MCF 10A (cell line): ENCODE measurements around the gene PLSCR3. TPM values are rescaled to one million over a fixed set of nuclear protein-coding genes. Genes with fewer than 3 reads are reported as not detected.

Source experiments
- BruUV-seq: library from RNA; stranded (reverse); fragments of 400-500 nt; replicated peaks from 2 replicates; lab custom pipeline; 2021; lab: Mats Ljungman, UMichigan
- CTCF ChIA-PET: fragments of 300-600 bp; sonication (Branson Sonifier 250); formaldehyde crosslinking; extraction: SDS; loops from one replicate; lab custom pipeline; 2021; ENCODE audit warnings: antibody characterized with exemption, inconsistent platforms; lab: Yijun Ruan, JAX
- POLR2A ChIA-PET: fragments of 300-600, 350-650 bp; sonication (Branson Sonifier 250); formaldehyde crosslinking; extraction: SDS; loops from one replicate; lab custom pipeline; 2020; ENCODE audit warnings: antibody characterized with exemption, inconsistent platforms; lab: Yijun Ruan, JAX
- DNase-seq: peaks from one replicate; pipeline ENCODE4 v3.0.0-alpha.2; 2018; ENCODE audit not compliant: unreplicated experiment
- H3K27ac Mint-ChIP-seq: one replicate; pipeline ENCODE4 v1.8.0; 2022; ENCODE audit warnings: mild to moderate bottlenecking, low read depth, mixed read lengths; ENCODE audit not compliant: unreplicated experiment
- H3K27me3 Mint-ChIP-seq: one replicate; pipeline ENCODE4 v1.8.0; 2022; ENCODE audit warnings: mixed read lengths; ENCODE audit not compliant: insufficient read depth, unreplicated experiment
- H3K36me3 Mint-ChIP-seq: one replicate; pipeline ENCODE4 v1.8.0; 2022; ENCODE audit warnings: mild to moderate bottlenecking, moderate library complexity, mixed read lengths; ENCODE audit not compliant: insufficient read depth, unreplicated experiment
- H3K4me1 Mint-ChIP-seq: one replicate; pipeline ENCODE4 v1.8.0; 2022; ENCODE audit warnings: mixed read lengths; ENCODE audit not compliant: insufficient read depth, unreplicated experiment
- H3K4me3 Mint-ChIP-seq: one replicate; pipeline ENCODE4 v1.8.0; 2022; ENCODE audit warnings: mild to moderate bottlenecking, moderate library complexity, mixed read lengths; ENCODE audit not compliant: unreplicated experiment
- H3K9me3 Mint-ChIP-seq: one replicate; pipeline ENCODE4 v1.8.0; 2022; ENCODE audit warnings: mixed read lengths; ENCODE audit not compliant: unreplicated experiment
- intact Hi-C: fragments of 100-400 bp; cut with micrococcal nuclease; formaldehyde crosslinking; loops from 2 replicates; pipeline ENCODE4 v1.14.1; 2022
- total RNA-seq: library from RNA; stranded (reverse); gene quantifications from 2 replicates; pipeline ENCODE4 v1.2.3, GENCODE V29; 2022
- TF ChIP-seq, protein P1 (sequence below): fragments of 200-600 bp; IDR thresholded peaks from one replicate; pipeline ENCODE4 v1.8.0; 2022; ENCODE audit warnings: antibody characterized with exemption, mild to moderate bottlenecking; ENCODE audit not compliant: unreplicated experiment

The PLSCR3 gene
- total RNA-seq, 1 experiment from 2014 or later, result 59.0 TPM

DNA sequence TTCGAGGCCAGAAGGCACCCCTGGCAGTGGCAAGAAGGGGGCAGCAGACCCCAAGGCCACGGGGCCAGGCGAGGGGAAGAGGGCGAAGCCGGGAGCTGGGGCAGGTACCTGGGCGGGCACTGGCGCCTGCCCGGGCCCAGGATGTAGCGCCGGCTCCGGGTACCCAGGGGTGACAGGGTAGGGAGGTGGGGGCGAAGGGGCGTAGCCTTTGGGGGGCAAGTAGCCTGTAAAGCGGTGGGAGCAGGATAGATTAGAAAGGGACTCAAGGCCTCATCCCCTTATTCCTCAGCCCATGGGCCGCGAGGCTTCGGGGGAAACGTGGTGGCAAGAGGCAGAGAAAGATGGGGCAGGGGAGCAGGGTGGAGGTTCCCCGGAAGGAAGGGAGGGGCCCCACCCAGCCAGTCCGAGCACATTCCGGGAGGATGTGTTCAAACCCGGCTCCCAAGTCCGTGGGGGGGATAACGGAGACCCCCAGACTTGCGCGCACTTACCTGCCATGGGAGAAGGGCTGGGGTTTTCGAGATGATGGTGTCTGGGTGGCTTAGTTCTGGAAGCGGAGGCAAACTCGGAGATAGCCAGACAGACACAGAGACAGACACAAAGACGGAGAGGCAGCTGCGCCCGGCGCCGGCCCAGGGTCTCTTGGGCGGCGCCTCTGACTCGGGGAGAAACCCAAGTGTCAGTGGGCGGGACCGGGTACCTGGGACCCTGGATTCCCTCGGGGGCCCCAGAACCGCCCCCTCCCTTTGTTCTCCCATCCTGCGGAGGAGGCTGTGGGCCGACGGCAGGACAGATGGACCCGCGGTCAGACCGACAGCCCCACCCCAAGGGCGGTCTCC is 493 bp downstream of the PLSCR3 start:
- peak; percentile 33 for DNase-seq
- Mint-ChIP-seq H3K4me3 (peak overlapping the region; percentile 81), H3K9me3 (no peaks in the 10 kb centered on the region), H3K27me3 (no peaks in the 10 kb centered on the region), H3K36me3 (peaks cover 30% of the 10 kb centered on the region), H3K27ac (no peak overlapping the region), H3K4me1 (peaks cover 6% of the 10 kb centered on the region)
- ChIA-PET POLR2A (interaction anchor here (0.7 to 2.4 kb wide), 9 partner anchors 8 to 682 kb away, joined by 3 to 17 read pairs (median 4); partner anchors contain the start of genes TMEM102, TMEM256 and TMEM95), CTCF (interaction anchor here (0.6 to 1.3 kb wide), 4 partner anchors 33 to 295 kb away, joined by 3 to 4 read pairs (median 4); no protein-coding TSS in a partner anchor)
- TF ChIP-seq, protein P1, sequence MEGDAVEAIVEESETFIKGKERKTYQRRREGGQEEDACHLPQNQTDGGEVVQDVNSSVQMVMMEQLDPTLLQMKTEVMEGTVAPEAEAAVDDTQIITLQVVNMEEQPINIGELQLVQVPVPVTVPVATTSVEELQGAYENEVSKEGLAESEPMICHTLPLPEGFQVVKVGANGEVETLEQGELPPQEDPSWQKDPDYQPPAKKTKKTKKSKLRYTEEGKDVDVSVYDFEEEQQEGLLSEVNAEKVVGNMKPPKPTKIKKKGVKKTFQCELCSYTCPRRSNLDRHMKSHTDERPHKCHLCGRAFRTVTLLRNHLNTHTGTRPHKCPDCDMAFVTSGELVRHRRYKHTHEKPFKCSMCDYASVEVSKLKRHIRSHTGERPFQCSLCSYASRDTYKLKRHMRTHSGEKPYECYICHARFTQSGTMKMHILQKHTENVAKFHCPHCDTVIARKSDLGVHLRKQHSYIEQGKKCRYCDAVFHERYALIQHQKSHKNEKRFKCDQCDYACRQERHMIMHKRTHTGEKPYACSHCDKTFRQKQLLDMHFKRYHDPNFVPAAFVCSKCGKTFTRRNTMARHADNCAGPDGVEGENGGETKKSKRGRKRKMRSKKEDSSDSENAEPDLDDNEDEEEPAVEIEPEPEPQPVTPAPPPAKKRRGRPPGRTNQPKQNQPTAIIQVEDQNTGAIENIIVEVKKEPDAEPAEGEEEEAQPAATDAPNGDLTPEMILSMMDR, result no peak
- TSS peak; percentile 17 for BruUV-seq
- intact Hi-C loops, result loop anchor here (2.0 kb wide), 1 partner anchor 41 kb away; the partner anchor contains the start of gene TMEM102

DNA sequence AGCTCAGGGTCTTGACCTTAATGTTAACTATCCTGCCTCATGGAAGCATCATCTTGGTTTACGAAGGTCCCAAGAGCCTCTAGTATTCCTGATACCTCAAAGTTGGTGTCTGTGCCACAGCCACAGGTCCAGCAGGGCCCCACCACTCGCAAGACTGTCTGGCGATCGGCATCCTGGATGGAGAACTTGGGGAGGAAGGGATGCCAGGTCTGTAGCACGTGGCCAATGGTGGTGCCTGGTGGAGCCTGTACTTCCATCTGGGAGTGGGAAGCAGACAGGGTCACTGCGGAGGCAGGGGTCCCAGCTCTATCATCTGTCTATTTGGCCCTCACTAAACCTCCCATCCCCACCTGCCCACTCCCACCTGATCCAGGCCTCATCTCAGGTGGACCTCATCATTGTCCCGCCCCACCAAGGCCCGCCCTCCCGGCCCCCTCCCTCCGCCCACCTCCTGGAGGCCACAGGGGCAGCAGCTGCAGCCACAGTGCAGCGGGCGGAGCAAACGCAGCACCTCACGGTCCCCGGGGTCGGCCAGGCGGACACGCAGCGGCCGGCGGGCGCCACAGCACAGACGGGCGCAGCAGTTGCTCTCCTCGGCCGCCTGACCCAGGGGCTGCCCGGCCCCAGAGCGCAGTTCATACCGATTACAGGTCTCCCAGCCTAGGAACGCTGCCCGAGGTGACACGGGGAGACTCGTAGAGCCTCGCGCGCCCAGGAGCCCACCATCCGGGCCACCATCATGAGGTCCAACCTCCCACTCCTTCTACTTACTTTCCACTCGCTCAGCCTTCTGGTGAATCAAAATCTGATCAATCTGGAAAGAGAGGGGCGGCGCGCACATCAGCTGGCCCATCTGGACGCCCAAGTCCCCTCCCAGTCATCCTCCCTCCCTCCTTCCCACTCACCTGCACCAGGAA is 1.4 kb downstream of the PLSCR3 start:
- TF ChIP-seq, protein P1, result no peak
- peaks cover 39% of the 10 kb centered on the region for H3K36me3 Mint-ChIP-seq
- no peaks in the 10 kb centered on the region for H3K27me3 Mint-ChIP-seq
- POLR2A ChIA-PET, result interaction anchor here (0.7 to 2.4 kb wide), 12 partner anchors 7 to 683 kb away, joined by 3 to 17 read pairs (median 3); partner anchors contain the start of genes TMEM102, TMEM256 and TMEM95
- DNase-seq, result no peak
- CTCF ChIA-PET, result interaction anchor here (0.6 to 1.2 kb wide), 3 partner anchors 12 to 296 kb away, joined by 3 to 5 read pairs (median 3); partner anchors contain the start of gene TNK1
- no peaks in the 10 kb centered on the region for H3K9me3 Mint-ChIP-seq
- peaks cover 6% of the 10 kb centered on the region for H3K4me1 Mint-ChIP-seq
- H3K27ac Mint-ChIP-seq, result no peak overlapping the region
- H3K4me3 Mint-ChIP-seq, result peak overlapping the region; percentile 81
- intact Hi-C loops, result no loop called here
- BruUV-seq, result no TSS peak

DNA sequence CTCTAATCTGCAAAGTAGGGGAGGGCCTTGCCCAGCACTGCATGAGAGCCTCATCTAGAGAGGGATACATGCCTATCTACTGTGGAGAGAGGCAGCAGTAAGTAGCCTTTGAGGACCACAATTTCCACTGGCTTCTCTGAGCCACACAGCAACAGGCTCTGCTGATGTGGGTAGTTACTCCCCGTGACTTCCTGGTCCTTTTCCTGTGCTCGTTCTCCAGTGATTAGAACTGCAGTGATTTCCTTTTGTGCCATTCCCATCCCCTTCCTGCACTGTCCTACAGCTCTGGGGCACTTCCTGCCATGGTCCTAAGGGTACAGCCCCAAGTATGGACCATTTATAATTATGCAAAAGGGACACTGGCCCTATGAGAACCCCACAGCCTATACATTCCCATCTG is 3.0 kb downstream of the PLSCR3 start:
- H3K27ac Mint-ChIP-seq, result no peak overlapping the region
- no peak overlapping the region for H3K4me3 Mint-ChIP-seq
- no TSS peak for BruUV-seq
- peaks cover 6% of the 10 kb centered on the region for H3K4me1 Mint-ChIP-seq
- no peaks in the 10 kb centered on the region for H3K9me3 Mint-ChIP-seq
- ChIA-PET CTCF (no interaction called here), POLR2A (interaction anchor here (0.6 kb wide), 1 partner anchor 9 kb away, joined by 3 read pairs; no protein-coding TSS in a partner anchor)
- DNase-seq, result no peak
- no peaks in the 10 kb centered on the region for H3K27me3 Mint-ChIP-seq
- peaks cover 43% of the 10 kb centered on the region for H3K36me3 Mint-ChIP-seq
- intact Hi-C loops, result no loop called here
- TF ChIP-seq, protein P1, result no peak
